GM19023 (cell line): ENCODE measurements around the gene FBXW8.

Experiments
- ATAC-seq: cut with Tn5 transposase; IDR thresholded peaks from one replicate; pipeline ENCODE4 v1.9.1; 2021; ENCODE audit warnings: mild to moderate bottlenecking, moderate library complexity; ENCODE audit not compliant: unreplicated experiment

FBXW8 gene

DNA sequence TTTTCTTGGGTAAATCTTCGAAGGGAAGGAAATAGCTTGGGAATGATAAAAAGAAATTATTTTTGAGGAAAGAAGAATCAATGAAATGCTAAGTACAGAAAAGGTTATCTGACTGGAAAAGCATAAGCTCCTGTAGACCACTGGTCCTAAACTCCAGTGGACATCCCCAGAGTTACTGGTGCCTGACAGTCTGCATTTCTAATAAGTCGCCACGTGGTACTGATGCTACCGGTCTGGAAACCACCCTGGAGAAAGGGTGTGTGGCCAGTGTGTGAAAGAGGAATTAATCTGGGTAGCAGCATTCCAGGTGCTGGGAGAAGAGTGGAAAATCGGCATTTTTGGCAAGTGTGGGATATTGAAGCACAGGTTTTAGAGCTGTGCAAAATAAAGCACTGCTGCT lies 73.3 kb downstream of the FBXW8 start:
- no peak for ATAC-seq

DNA sequence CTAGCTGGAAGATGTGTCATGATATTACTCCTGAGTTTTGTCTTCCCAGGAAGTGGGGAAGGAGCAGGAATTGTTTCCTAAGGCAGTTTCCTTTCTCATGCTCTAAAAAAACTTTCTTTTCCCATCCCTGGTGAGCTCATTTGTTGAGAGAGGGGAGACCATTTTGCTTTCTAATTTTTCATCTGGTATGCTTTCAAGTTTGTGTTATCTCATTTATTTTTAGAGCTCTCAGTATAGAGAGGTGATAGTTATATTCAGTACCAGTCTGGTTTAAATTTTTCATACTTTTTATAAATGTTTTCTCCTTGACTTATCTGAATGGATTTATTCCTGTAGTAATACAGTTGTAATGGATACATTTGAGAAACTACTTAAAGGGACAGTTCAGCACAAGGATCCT lies 79.6 kb downstream of the FBXW8 start:
- no peak for ATAC-seq

DNA sequence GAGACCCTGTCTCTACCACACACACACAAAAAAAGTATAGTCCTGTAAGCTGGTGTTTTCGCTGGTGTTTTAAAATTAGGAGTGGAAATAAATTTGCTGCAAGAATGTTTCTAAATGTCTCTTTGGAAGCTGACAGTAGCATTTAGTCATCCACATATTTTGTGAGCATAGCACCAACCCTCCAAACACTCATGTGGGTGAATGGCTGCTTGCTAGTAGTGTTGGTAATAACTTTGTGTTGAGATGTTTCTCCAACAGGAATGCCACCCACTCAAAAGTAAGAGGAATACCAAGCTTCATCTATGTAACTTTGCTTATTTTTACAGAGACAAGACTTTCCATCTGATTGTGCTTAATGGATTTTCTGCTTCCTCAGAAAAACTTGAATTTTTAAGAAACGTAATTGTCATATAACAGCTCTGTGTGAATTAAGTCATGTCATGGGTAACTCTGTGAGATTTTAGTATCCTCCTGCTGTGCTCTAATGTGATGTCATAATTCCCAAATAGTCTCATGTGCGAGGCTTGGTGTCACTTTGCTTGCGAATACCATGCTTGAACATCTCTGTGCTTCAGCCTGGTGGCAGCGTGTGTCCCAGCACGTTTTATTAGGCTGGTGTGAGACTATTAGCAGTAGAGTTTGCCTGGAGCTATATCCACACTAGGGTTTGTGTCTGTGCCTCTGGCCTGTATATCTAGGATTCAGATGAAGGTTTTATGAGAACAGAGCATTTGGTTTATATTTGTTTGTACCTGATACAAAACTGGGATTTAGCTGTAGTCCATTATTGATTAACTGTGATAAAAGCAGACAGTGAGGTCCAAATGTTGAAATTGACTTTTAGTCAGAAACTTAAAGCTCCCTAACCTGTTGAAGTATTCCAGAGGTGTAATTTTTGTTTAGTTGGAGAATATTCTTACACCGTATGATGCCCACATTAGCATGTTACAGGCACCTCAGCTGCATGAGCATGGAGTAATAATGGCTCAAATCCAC lies 80.5 kb downstream of the FBXW8 start:
- no peak for ATAC-seq

DNA sequence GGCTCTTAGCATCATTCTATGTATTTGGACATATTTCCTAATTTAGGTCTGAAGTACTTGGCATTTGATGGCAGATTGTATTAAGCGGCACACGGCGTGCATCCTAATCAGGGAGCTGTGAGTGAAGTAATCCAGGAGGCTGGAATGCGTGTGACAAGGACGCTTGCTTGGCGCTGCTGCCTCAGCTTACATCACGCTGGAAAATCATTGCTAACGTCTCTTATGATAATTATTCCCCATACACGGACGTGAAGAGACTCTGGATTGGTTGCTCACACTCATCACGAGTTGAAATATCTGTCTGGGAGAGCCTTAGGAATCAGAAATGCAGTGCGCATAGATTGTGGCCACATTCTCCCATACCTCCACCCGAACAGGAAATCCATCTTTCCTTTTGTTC lies 85.3 kb downstream of the FBXW8 start:
- no peak for ATAC-seq

DNA sequence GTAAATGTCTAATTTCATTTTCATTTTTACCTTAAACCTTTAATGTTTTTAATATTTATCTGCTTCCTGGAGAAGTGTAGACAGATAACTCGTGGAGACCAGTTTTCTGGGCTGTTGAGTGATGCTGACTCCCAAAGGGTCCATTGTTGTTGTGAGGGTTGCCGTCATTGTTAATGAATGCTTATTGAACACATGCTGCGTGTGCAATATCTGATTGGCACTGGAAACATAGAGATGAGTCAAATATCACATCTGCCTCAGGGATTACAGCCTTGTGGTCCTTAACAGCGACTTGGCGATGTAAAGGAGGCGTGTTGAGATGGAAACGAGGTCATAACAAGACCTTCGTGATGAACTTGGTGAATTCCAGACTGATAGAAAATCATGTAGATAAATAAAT lies 85.9 kb downstream of the FBXW8 start:
- no peak for ATAC-seq

DNA sequence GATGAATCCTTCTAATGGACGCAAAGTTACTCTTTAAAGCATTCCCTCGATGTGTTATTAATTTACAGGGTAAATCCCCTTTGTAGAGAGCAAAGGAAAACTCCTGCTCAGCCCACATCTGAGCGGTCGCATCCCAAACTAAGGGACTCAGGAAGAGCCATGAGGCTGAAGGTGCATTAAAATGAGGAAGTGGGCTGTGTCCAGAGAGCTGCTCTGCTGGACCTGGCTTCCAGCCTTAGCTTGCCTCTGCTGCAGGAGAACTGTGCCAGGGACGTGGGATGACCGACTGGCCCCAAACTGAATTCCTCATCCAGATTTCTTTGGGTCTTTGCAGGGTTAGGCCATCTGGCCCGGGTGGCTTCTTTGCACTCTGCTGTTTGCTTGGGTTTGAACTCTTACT lies 88.3 kb downstream of the FBXW8 start:
- no peak for ATAC-seq

DNA sequence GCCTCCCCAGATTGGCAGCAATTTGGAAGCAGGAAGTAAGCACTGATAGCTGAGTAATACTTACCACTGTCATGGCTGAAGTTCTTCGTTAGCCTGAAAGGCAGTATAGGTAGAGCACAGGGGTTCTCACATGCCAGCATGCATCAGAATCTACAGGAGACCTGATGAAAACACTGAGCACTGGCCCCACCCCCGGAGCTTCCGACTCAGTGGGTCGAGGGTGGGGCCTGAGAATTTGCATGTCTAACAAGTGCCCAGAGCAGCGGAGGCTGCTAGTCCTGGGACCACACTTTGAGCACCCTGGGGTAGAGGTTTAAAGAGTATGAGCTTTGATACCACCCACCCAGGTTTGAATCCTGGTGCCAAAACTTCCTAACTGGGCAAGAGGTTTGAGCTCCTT lies 89.6 kb downstream of the FBXW8 start:
- no peak for ATAC-seq

DNA sequence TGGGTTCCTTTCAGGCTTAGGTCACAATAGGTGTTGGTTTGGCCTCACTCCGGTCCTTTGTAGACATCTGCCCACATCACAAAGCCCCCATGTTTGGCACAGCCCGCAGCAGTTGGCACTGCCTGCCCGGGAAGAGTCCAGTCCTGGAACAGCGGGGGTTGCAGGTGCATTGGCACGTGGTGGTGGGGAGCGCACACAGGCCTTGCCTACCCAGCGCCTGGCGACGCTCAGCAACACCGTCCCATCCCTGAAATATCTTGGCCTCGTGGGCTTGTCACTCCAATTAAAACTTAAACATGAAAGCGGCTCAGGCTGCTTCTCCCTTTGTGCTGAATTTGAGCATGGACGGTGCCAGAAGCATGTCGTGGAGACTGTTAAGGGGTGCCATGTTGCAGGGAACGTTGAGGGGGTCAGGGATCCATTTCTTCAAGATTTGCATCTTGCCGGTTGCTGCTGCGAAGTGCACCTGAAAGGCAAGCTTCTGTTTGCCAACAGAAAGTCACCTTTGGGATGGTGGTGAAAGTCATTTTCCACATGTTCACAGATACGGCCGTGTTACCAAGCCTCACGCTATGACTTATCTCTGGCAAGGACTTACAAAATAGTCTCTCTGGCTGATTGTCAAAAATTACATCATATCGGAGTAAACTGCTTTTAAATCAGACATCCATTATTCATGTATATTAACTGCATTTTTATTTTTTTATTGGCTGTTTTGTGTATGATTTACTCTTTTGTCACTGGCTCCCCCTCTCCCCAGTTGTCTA lies 91.5 kb downstream of the FBXW8 start:
- ATAC-seq, result no peak

DNA sequence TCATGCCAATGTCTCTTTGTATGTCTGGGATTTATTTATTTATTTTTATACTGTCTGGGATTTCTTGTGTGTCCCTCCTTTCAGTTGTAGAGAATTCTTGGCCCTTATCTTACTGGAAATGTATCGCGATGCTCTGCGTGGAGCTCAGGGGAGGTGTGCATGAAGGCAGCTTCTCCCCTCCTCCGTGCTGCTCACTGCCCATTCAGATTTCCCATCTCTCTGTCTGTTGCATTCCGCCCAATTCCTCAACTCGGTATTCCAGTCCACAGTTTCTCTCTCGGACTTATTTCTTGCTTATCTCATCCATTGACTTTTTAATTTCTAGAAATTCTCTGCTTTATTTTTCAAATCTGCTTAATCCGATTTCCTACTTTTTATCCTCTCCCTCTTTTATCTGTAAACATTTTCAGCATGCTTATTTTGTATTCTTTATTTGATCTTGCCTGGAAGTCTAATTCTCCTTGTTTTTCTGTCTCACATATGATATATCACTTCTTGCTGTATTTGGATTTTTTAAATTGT lies 93.2 kb downstream of the FBXW8 start:
- no peak for ATAC-seq

DNA sequence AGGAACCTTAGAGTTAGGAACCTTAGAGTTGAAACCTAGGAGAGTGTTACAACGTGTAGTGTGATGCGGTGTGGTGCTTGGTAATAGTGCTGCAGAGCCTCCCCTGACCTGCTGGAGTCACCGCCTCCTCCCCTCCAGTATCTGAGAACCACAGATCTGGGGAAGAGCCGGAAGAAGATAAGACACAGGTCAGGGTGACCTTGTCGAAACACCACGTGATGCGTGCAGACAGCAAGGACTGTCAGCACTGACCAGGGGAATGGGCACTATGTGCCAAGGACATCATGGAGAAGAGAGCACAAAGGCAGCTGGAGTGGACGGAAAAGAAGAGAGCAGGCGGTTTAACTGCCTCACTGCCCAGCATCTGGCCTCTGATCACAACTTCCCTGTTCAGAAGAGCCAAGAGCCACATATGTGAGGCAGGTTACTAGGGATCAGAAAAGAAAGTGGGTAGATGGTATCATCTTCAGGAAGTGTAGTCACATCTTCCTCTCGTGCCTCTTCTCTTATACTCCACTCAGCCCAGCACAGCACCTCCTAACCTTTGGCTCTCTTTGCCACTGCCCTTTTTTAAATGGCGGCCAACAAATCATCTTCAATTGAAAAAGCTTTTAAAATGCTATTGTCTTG lies 94.8 kb downstream of the FBXW8 start:
- ATAC-seq, result no peak

DNA sequence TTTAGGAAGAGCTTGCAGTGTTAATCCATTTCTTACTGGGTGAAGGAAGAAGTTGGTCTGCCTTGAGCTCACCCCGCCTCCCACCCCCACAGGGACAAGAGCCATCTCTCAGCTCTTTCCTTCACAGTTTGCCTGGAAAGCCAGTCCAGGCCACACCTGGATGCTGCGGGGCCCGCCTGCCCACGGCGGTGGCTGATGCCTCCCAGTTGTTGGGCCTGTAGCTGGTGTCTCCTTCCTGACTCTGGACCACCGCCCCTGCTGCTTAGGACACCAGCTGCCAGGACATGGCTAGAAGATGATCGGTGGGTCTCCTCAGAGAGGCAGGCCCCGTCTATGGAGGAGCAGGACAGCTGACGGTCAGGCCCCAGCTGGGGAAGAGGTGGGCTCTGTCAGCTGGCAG lies 95.6 kb downstream of the FBXW8 start:
- no peak for ATAC-seq

DNA sequence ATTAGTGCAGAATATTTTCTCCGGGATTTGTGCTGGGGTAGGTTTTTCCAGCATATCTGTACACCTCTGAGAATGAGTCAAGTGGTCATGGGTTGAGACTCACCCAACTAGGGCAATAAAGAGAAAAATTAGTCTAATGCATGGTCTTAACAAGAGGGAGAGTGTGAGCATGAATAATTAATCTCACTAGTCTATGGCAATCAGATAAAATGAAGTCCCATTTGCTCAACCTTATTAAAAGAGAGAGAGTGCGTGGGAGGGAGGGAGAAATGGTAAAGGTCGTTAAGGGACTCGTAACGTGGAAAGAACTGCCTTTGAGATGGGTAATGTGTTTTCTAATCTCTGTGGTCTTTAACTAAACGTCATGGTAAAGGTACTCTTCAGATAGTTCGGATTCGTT lies 96.8 kb downstream of the FBXW8 start:
- no peak for ATAC-seq

DNA sequence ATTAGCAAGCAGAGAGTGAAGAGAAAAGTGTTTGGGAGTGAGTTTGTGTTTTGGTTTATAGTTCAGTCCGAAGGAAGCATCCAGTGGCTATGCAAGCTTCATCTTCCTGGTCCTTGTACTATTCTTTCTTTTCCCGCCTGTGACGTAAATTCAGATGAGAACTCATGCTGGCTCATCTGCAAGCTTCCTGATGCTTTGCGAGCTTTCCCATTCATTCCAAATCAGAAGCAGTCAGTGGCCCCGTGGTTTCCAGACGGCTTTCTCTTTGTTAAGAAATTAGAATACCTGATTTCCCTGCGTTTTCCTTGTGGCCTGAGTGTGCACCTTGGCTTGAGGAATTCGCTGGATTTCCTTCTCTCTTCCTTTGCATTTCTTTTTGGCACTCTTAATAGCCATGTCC lies 99.0 kb downstream of the FBXW8 start:
- no peak for ATAC-seq

DNA sequence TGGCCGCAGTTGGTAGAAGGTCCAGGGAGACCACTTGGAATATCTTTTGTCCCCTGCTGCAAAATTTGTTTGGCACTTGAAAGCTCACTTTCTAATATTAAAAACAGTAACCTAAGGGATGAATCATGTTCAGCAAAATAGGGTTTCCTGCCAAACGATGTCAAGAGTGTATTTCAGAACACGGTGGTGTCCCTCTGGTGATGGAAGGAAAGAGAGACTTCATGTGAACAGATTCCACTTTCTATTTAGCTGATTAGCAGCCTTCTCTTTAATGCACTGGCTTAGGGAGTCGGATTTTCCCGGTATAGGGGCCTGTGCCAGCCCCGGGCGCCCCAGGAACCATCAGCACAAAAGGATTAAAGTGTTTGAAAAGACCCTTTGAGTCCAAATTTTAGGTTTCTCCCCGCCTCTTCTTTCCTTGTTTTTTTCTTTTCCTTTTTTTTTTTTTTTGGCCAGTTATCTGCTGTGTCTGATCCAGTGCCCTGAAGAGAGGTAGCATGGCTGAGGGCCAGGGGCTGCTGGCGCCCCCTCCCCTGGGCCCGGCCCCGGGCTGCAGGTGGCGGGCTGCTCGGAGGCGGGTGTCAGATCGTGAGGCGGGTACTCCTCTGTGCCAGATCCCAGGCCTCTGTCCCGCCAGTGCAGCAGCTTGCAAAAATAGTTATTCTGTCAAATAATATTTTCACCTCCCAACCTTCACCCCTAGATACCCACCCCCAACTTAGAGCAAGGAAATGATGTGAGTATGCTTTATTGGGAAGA lies 100.1 kb downstream of the FBXW8 start:
- ATAC-seq, result no peak

DNA sequence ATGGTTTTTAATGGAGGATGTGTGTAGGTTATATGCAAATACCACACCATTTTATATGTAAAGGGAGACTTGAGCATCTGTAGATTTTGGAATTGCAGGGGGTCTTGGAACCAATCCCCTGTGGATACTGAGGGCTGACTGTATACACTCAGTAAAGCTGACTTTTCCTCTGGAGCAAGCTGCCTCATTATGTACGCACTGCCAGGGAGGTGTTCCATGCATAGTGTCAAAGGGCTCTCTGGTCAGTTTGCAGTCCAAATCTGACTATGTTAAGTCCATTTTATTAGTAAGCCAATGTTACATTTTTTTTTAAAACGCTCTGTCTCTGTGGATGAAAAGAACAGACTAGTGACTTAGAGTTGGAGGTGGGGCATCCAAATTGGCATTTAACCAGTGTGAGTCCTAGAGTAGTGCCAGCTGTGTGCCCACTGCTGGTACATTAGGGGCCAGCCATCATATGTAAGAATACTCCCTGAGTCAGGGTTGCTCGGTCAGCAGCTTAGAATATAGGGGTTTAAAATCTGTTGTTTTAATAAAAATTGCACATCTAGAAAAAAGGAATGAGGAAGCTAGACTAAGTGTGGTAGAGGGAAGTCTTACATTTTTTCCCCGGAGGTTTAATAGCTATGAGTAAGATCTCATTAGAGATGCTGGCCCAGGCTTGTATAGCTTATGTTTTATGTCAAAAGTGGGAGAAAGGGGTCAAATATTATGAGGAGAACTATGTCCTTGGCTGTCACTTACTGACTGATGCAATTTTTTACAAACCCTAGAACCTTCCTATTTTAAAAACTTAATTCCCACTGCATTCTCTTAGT lies 101.4 kb downstream of the FBXW8 start:
- no peak for ATAC-seq

DNA sequence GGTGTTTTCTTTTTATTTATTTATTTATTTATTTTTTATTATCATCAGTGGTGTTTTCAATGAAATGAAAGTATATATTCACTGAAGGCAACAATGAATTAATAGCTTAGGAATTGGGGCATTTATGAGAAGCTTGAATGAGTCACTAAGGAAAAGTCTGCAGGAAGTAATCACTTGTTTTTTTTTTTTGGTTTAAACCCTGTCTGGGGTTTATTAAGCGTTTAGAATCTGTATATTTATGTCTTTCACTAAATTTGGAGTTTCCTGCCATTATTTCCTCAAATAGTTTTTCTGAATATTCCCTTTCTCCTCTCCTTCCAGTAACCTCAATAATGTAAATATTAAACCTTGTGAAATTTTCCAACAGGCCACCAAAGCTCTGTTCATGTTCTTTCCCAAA lies 103.0 kb downstream of the FBXW8 start:
- ATAC-seq, result no peak

DNA sequence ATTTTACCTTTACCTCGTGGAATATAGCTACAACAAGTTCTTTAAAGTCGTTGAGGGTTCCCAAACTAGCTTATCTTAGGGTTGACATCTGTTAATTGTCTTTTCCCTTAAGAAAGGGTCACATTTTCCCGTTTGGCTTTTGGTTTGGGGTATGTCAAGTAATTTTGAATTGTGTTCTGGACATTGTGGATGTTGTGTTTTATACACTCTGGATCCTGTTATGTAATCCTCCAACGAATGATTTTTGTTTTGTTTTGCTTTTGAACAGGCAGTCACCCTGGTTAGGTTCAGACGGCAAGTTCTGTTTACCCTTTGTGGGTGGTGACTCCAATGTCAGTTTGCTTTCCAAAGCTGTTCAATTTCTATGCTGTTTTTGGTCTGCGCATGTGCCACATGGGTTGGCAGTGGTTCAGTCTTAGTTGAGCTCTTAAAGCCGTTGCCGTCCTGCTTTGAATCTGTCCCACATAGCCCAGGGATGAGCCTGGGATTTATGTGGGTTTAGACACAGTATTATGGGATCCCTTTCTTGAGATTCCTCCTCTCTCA lies 103.7 kb downstream of the FBXW8 start:
- ATAC-seq, result no peak

DNA sequence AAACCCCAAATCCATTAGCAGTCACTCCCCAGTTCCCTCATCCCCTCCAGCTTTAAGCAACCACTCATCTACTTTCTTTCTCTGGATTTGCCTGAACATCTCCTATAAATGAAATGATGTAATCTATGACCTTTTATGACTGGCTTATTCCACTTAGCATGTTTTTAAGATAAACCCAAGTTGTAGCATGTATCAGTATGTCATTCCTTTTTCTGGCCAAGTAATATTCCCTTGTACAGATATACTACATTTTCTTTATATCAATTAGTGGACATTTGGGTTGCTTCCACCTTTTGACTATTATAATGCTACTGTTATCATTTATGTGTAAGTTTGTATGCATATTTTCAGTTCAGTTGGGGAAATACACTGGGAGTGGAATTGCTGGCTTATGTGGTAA lies 105.1 kb downstream of the FBXW8 start:
- no peak for ATAC-seq

DNA sequence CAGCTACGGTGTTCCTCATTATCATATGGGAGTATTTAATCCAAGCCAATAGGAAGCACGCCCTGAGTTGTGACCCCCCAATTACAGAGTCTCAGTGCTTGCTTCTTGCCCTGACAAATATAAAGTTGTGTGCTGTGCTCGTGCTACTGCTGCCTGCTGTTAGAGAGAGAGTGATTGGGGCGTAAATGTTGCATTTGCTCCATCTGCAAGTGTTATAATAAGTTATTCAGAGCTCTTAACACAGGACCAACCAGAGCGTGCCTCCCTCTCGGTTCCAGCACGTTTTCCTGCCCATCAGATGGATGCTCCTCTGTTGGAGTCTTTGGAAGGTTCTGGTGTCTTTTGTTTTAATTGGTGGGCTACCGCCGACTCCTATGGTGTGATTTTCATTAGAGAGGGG lies 107.1 kb downstream of the FBXW8 start:
- ATAC-seq, result no peak

DNA sequence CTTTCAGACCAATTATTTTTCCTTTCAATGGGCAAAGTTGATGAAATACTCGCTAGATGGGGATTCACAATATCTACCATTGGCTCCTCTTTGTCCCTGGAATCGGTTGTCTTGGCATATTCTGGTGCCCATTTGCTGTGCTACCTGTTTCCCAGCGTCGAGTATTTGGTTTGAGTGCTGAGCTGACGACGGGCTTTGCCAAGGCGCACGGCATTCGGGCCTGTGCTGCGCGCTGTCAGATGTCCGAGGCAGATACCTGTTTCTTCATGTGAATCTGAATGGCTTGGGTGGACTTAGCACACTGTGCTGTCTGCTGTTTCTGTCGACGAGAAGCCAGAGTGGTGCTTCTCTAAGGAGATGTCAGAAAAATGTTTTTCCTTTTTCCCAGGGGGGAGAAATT lies 107.5 kb downstream of the FBXW8 start:
- ATAC-seq, result no peak
